Ishikawa (cell line): ENCODE data around the gene DNAJC30.

Experiments
- CEBPB ChIP-seq: IDR thresholded peaks from 2 replicates; pipeline ENCODE4 v1.6.1; 2012
- EGR1 ChIP-seq: IDR thresholded peaks from 2 replicates; pipeline ENCODE4 v1.6.1; 2012
- EP300 ChIP-seq: IDR thresholded peaks from 2 replicates; pipeline ENCODE4 v1.6.1; 2012; ENCODE audit warnings: borderline replicate concordance
- FOXM1 ChIP-seq: IDR thresholded peaks from 2 replicates; pipeline ENCODE4 v1.6.1; 2012; ENCODE audit warnings: low read depth, borderline replicate concordance
- MAX ChIP-seq: IDR thresholded peaks from 2 replicates; pipeline ENCODE4 v1.6.1; 2012
- RAD21 ChIP-seq: IDR thresholded peaks from 2 replicates; pipeline ENCODE4 v1.6.1; 2012; ENCODE audit warnings: low read depth
- REST ChIP-seq: IDR thresholded peaks from 2 replicates; pipeline ENCODE4 v1.6.1; 2012; ENCODE audit warnings: low read depth, mild to moderate bottlenecking
- TCF12 ChIP-seq: IDR thresholded peaks from 2 replicates; pipeline ENCODE4 v1.6.1; 2012; ENCODE audit warnings: low read depth
- YY1 ChIP-seq: IDR thresholded peaks from 2 replicates; pipeline ENCODE4 v1.6.1; 2012; ENCODE audit warnings: low read depth

DNA sequence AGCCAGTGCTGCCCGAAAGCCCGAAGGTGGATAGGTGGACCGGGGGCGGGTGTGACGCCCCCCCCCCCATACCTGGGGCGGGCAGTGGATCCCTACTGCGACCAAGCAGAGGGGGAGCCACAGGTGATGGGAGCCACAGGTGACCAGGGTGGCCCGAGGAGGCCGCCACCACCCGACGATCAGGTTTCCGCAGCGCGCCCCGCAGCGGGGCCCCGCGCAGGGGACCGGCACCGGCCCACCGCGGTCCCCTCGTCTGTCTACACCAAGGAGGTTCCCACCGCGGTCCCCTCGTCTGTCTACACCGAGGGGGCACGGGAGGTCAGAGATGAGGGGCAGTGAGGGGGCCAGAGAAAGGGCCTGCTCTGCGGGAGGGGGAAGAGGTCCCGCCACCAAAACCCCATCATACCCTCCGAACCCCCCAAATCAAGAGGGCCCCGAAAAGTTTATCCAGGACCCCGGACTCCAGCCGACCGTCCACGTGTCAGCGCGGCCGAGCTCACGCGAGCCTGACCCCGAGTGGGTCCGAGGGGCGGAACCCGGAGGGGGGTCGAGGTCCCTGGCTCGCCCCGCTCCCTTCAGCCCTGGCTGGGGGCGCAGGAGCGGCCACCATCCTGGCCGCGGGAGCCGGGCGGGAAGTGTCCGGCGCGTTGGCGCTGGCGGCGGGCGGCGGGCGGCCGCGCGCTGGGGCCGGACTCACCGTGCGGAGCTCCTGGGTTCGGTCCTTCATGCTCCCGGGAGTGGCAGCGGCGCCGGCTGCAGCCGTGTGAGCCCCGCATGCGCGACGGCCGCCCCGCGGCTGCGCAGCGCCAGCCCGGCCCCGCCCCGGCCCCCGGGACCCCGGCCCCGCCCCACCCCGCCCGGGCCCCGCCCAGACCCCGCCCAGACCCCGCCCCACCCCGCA is 35.9 kb upstream of the DNAJC30 start, which contains the start of gene STX1A:
- no peak for TF ChIP-seq FOXM1
- TF ChIP-seq EP300: no peak
- peak; percentile 20; the same call in 1 of the 2 replicates for TF ChIP-seq MAX
- TF ChIP-seq CEBPB: no peak
- TF ChIP-seq TCF12: no peak; the same call in 1 of the 2 replicates
- TF ChIP-seq RAD21: no peak
- no peak for TF ChIP-seq REST
- TF ChIP-seq YY1: no peak
- TF ChIP-seq EGR1: no peak
